ENCODE results near the gene CCNY.

Gene CCNY

DNA sequence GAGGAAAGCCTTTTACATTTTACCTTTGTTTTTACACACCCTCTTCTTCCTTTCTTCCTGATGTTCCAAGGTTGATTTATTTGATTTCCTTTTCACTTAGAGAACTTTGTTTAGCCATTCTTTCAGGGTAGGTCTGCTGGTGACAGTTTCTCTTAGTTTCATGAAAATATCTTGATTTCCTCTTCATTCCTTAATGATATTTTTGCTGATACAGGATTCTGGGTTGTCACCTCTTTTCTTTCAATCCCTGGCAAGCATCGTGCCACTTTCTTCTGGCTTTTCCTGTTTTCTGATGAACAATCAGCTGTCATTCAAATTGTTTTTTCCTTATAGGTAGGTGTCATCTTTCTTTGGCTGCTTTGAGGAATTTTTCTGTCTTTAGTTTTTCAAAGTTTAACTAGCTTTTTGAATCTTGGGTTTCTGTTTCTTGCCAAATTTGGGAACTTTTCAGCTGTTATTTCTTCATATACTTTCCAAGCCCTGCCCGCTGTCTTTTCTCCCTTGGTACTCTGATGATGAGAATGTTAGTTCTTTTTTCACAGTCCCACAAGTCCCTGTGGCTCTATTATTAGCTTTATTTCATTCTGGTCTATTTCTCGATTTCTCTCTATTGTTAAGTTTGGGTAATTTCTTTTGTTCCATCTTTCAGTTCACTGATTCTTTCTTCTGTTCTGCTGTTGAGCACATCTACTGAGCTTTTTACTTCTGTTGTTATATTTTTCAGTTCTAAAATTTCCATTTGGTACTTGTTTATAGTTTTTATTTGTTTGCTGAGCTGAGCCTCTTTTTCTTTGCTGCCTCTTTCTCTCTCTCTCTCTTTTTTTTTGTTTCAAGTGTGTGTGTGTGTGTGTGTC lies 102.6 kb downstream of the CCNY start:
- WGBS (ENCODE audit: insufficient coverage), result no CpG with 5 or more reads among the region's 3 CpGs
- H3K36me3 ChIP-seq (ENCODE audit: control insufficient read depth in 4 of 4, insufficient read depth in 4 of 4, low read length in 3 of 4), result peaks cover 0 to 4% (median 2%) of the 10 kb centered on the region in 4 experiments
- H3K9me3 ChIP-seq (ENCODE audit: control extremely low read depth in 1 of 5, control insufficient read depth in 4 of 5, insufficient read depth in 2 of 5, low read depth in 1 of 5, low read length in 4 of 5), result peaks cover 6 to 48% (median 23%) of the 10 kb centered on the region in 5 experiments
- H3K27me3 ChIP-seq (replicated peaks in 2 of 5; ENCODE audit: control insufficient read depth in 4 of 5, insufficient read depth in 5 of 5, low read length in 4 of 5), result no peaks in the 10 kb centered on the region
- H3K27ac ChIP-seq (ENCODE audit: insufficient read depth in 1 of 2, low read depth in 1 of 2, low read length in 2 of 2, poor library complexity in 1 of 2, severe bottlenecking in 2 of 2), result no peak overlapping the region
- no peak for DNase-seq
- peaks cover 0 to 11% (median 2%) of the 10 kb centered on the region in 4 experiments for H3K4me1 ChIP-seq (ENCODE audit: control extremely low read depth in 1 of 4, control insufficient read depth in 4 of 4, insufficient read depth in 4 of 4, low read length in 3 of 4)
- H3K4me3 ChIP-seq (ENCODE audit: control insufficient read depth in 1 of 7, extremely low read depth in 1 of 7, insufficient read depth in 4 of 7, low read depth in 2 of 7, low read length in 6 of 7), result no peak overlapping the region
- ChIA-PET POLR2A (no interaction called here), CTCF (interaction anchor here (0.6 to 2.9 kb wide), 4 partner anchors 9 to 111 kb away, joined by 4 to 8 read pairs (median 4); no protein-coding TSS in a partner anchor)

DNA sequence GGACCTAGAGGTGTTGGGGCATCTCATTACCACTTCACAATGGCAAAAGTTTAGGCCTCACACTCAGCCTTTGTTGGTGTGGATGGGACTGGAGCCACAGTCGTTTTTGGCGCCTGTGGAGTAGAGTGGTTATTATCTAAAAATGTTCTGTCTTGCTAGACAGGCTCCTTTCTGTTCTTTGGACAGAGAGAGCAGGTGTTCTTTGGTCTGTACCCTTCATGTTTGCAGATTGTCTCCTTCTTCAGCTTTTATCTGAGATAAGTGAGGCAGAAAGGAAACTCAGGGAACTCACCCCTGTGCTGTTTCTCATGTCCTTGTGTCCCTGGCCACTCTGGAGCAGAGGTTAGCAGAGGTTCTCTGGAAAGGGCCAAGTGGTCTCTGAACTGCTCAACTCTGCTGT lies 103.7 kb downstream of the CCNY start:
- peaks cover 6 to 58% (median 33%) of the 10 kb centered on the region in 5 experiments for H3K9me3 ChIP-seq (ENCODE audit: control extremely low read depth in 1 of 5, control insufficient read depth in 4 of 5, insufficient read depth in 2 of 5, low read depth in 1 of 5, low read length in 4 of 5)
- H3K27me3 ChIP-seq (replicated peaks in 2 of 5; ENCODE audit: control insufficient read depth in 4 of 5, insufficient read depth in 5 of 5, low read length in 4 of 5), result no peaks in the 10 kb centered on the region
- no peak for DNase-seq
- H3K4me1 ChIP-seq (ENCODE audit: control extremely low read depth in 1 of 4, control insufficient read depth in 4 of 4, insufficient read depth in 4 of 4, low read length in 3 of 4), result peaks cover 0 to 9% (median 0%) of the 10 kb centered on the region in 4 experiments
- H3K4me3 ChIP-seq (ENCODE audit: control insufficient read depth in 1 of 7, extremely low read depth in 1 of 7, insufficient read depth in 4 of 7, low read depth in 2 of 7, low read length in 6 of 7), result no peak overlapping the region
- WGBS (ENCODE audit: insufficient coverage), result 100% methylated on average over 1 of the region's 2 CpGs
- ChIA-PET POLR2A (interaction anchor here (1.1 kb wide), 1 partner anchor 30 kb away, joined by 3 read pairs; no protein-coding TSS in a partner anchor), CTCF (interaction anchor here (1.4 to 2.9 kb wide), 5 partner anchors 8 to 65 kb away, joined by 3 to 8 read pairs (median 4); no protein-coding TSS in a partner anchor)
- H3K36me3 ChIP-seq (ENCODE audit: control insufficient read depth in 4 of 4, insufficient read depth in 4 of 4, low read length in 3 of 4), result peaks cover 0 to 4% (median 2%) of the 10 kb centered on the region in 4 experiments
- H3K27ac ChIP-seq (ENCODE audit: insufficient read depth in 1 of 2, low read depth in 1 of 2, low read length in 2 of 2, poor library complexity in 1 of 2, severe bottlenecking in 2 of 2), result no peak overlapping the region

DNA sequence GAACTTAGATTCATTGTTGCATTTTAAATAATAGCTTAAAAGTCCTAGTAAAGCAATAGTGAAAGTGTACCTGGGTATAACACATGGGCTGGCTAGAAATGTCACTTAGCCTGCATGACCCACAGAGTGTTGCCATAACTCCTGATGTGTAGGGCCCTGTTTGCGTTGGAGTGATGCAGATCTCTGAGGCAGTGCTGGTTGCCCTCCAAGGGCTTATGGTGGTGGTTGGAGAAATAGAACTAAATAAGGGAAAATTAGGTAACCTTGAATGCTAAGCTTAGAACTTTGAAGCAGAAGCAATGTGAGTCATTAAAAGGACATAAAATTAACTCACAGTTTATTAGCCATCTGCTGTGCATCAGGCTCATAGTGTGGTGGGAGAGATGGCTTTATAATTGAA lies 105.7 kb downstream of the CCNY start:
- no peak overlapping the region for H3K27ac ChIP-seq (ENCODE audit: insufficient read depth in 1 of 2, low read depth in 1 of 2, low read length in 2 of 2, poor library complexity in 1 of 2, severe bottlenecking in 2 of 2)
- H3K4me1 ChIP-seq (ENCODE audit: control extremely low read depth in 1 of 4, control insufficient read depth in 4 of 4, insufficient read depth in 4 of 4, low read length in 3 of 4), result peaks cover 0 to 8% (median 2%) of the 10 kb centered on the region in 4 experiments
- H3K9me3 ChIP-seq (ENCODE audit: control extremely low read depth in 1 of 5, control insufficient read depth in 4 of 5, insufficient read depth in 2 of 5, low read depth in 1 of 5, low read length in 4 of 5), result peaks cover 6 to 66% (median 38%) of the 10 kb centered on the region in 5 experiments
- 100% methylated on average over 1 of the region's 1 CpG for WGBS (ENCODE audit: insufficient coverage)
- H3K4me3 ChIP-seq (ENCODE audit: control insufficient read depth in 1 of 7, extremely low read depth in 1 of 7, insufficient read depth in 4 of 7, low read depth in 2 of 7, low read length in 6 of 7), result no peak overlapping the region
- DNase-seq, result no peak
- no peaks in the 10 kb centered on the region for H3K27me3 ChIP-seq (replicated peaks in 2 of 5; ENCODE audit: control insufficient read depth in 4 of 5, insufficient read depth in 5 of 5, low read length in 4 of 5)
- ChIA-PET CTCF (interaction anchor here (0.6 to 0.7 kb wide), 2 partner anchors 10 to 101 kb away, joined by 3 read pairs; no protein-coding TSS in a partner anchor), POLR2A (no interaction called here)
- H3K36me3 ChIP-seq (ENCODE audit: control insufficient read depth in 4 of 4, insufficient read depth in 4 of 4, low read length in 3 of 4), result peaks cover 0 to 4% (median 2%) of the 10 kb centered on the region in 4 experiments

DNA sequence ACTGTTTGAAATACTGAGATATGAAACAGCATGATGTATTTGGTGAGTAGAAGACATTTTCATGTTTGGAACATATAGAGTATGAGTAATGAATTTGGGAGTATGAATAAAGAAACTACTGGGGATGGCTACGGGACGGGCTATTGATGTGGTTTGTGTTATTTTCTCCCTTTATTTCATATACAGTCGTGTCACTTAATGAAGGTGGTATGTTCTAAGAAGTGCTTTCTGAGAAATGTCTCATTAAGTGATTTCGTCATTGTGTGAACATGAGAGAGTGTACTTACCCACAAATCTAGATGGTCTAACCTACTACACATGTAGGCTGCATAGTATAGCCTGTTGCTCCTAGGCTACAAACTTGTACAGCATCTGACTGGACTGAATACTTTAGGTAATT lies 106.3 kb downstream of the CCNY start:
- no peaks in the 10 kb centered on the region for H3K27me3 ChIP-seq (replicated peaks in 2 of 5; ENCODE audit: control insufficient read depth in 4 of 5, insufficient read depth in 5 of 5, low read length in 4 of 5)
- ChIA-PET CTCF (interaction anchor here (1.0 kb wide), 1 partner anchor 10 kb away, joined by 3 read pairs; no protein-coding TSS in a partner anchor), POLR2A (no interaction called here)
- DNase-seq, result no peak
- WGBS (ENCODE audit: insufficient coverage), result no CpG with 5 or more reads among the region's 4 CpGs
- H3K4me3 ChIP-seq (ENCODE audit: control insufficient read depth in 1 of 7, extremely low read depth in 1 of 7, insufficient read depth in 4 of 7, low read depth in 2 of 7, low read length in 6 of 7), result no peak overlapping the region
- H3K4me1 ChIP-seq (ENCODE audit: control extremely low read depth in 1 of 4, control insufficient read depth in 4 of 4, insufficient read depth in 4 of 4, low read length in 3 of 4), result peaks cover 2 to 13% (median 6%) of the 10 kb centered on the region in 4 experiments
- H3K9me3 ChIP-seq (ENCODE audit: control extremely low read depth in 1 of 5, control insufficient read depth in 4 of 5, insufficient read depth in 2 of 5, low read depth in 1 of 5, low read length in 4 of 5), result peaks cover 6 to 66% (median 38%) of the 10 kb centered on the region in 5 experiments
- peaks cover 0 to 4% (median 1%) of the 10 kb centered on the region in 4 experiments for H3K36me3 ChIP-seq (ENCODE audit: control insufficient read depth in 4 of 4, insufficient read depth in 4 of 4, low read length in 3 of 4)
- H3K27ac ChIP-seq (ENCODE audit: insufficient read depth in 1 of 2, low read depth in 1 of 2, low read length in 2 of 2, poor library complexity in 1 of 2, severe bottlenecking in 2 of 2), result no peak overlapping the region

DNA sequence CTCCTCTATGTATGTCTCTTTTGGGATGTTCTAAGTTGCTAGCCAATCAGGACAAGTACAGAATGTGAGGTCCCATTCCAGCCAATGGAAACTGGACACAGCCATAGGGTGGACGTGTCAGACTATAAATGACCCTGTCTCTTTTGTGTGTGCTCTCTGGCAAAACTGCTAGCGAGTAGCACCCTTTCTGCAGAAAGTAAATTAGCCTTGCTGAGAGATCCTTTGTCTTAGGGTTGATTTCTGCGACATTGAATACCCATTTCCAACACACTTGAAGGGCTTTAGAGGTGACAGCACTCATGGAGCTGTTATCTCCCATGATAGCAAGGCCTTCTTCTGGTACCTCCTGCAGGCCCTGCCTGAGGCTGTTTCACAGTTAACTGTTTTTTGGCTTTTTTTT lies 107.5 kb downstream of the CCNY start:
- Histone ChIP-seq H3K4me3 (ENCODE audit: control insufficient read depth in 1 of 7, extremely low read depth in 1 of 7, insufficient read depth in 4 of 7, low read depth in 2 of 7, low read length in 6 of 7) (peak overlapping the region in 1 of 7 experiments; percentile 28), H3K9me3 (ENCODE audit: control extremely low read depth in 1 of 5, control insufficient read depth in 4 of 5, insufficient read depth in 2 of 5, low read depth in 1 of 5, low read length in 4 of 5) (peaks cover 6 to 62% (median 38%) of the 10 kb centered on the region in 5 experiments), H3K36me3 (ENCODE audit: control insufficient read depth in 4 of 4, insufficient read depth in 4 of 4, low read length in 3 of 4) (peaks cover 0 to 4% (median 1%) of the 10 kb centered on the region in 4 experiments), H3K4me1 (ENCODE audit: control extremely low read depth in 1 of 4, control insufficient read depth in 4 of 4, insufficient read depth in 4 of 4, low read length in 3 of 4) (peaks cover 4 to 26% (median 19%) of the 10 kb centered on the region in 4 experiments), H3K27me3 (replicated peaks in 2 of 5; ENCODE audit: control insufficient read depth in 4 of 5, insufficient read depth in 5 of 5, low read length in 4 of 5) (no peaks in the 10 kb centered on the region), H3K27ac (ENCODE audit: insufficient read depth in 1 of 2, low read depth in 1 of 2, low read length in 2 of 2, poor library complexity in 1 of 2, severe bottlenecking in 2 of 2) (no peak overlapping the region)
- WGBS (ENCODE audit: insufficient coverage), result 100% methylated on average over 3 of the region's 3 CpGs
- POLR2A ChIA-PET, result interaction anchor here (0.7 kb wide), 1 partner anchor 64 kb away, joined by 7 read pairs; no protein-coding TSS in a partner anchor
- DNase-seq, result peak in 1 of 3 donors; percentile 37
- CTCF ChIA-PET, result no interaction called here

DNA sequence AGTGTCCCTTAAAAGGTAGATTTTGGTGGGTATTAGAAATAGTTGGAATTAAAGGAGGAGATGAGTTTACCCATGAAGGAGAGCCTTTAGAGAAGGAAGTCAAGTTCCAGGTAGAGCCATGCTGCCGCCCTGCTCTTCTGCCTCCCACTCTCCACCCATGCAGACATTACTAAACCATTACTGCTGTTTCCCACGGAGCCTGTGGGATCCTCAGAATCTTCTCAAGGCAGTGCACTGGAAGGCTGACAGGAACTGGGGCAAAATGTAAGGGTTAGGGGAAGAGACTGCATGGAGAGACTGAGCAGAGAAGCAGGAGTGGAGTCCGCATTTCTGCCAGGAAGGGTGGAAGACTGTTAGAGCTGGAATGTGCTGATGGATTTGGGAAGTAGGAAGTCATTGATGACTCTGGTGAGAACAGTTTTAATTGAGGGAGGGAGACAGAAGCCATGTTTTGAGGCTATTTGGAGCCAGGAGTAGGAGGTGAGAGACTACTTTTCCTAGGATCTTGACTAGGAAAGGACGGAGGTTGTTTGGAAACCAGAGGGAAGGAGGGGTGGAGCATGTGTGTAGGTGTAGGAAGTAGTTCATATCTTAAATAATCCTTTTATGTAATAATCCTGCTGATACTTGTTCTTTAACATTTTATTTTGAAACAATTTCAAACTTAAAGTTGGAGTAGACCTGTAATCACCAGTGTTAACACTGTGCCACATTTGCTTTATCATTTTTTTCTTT lies 109.0 kb downstream of the CCNY start:
- Histone ChIP-seq H3K27me3 (replicated peaks in 2 of 5; ENCODE audit: control insufficient read depth in 4 of 5, insufficient read depth in 5 of 5, low read length in 4 of 5) (no peaks in the 10 kb centered on the region), H3K4me3 (ENCODE audit: control insufficient read depth in 1 of 7, extremely low read depth in 1 of 7, insufficient read depth in 4 of 7, low read depth in 2 of 7, low read length in 6 of 7) (no peak overlapping the region), H3K9me3 (ENCODE audit: control extremely low read depth in 1 of 5, control insufficient read depth in 4 of 5, insufficient read depth in 2 of 5, low read depth in 1 of 5, low read length in 4 of 5) (peaks cover 6 to 48% (median 33%) of the 10 kb centered on the region in 5 experiments), H3K36me3 (ENCODE audit: control insufficient read depth in 4 of 4, insufficient read depth in 4 of 4, low read length in 3 of 4) (peaks cover 0 to 4% (median 1%) of the 10 kb centered on the region in 4 experiments), H3K27ac (ENCODE audit: insufficient read depth in 1 of 2, low read depth in 1 of 2, low read length in 2 of 2, poor library complexity in 1 of 2, severe bottlenecking in 2 of 2) (no peak overlapping the region), H3K4me1 (ENCODE audit: control extremely low read depth in 1 of 4, control insufficient read depth in 4 of 4, insufficient read depth in 4 of 4, low read length in 3 of 4) (peaks cover 6 to 40% (median 33%) of the 10 kb centered on the region in 4 experiments)
- 100% methylated on average over 1 of the region's 4 CpGs for WGBS (ENCODE audit: insufficient coverage)
- ChIA-PET CTCF (interaction anchor here (1.2 kb wide), 1 partner anchor 28 kb away, joined by 3 read pairs; no protein-coding TSS in a partner anchor), POLR2A (no interaction called here)
- no peak for DNase-seq

Measured in common myeloid progenitor, CD34-positive (primary cell).